HCT116 (cell line): ENCODE data around the gene OR10A2. TPM values are rescaled to one million over a fixed set of nuclear protein-coding genes. Genes with fewer than 3 reads are reported as not detected.

Experiments
- ATAC-seq: fragments of 200-7000 bp; cut with Tn5 transposase; 2 replicates; pipeline ENCODE4 v1.9.1; 2020; ENCODE audit warnings: mild to moderate bottlenecking, moderate library complexity
- BruUV-seq: library from RNA; stranded (reverse); fragments of 400-500 nt; replicated peaks from 2 replicates; lab custom pipeline; 2021; lab: Mats Ljungman, UMichigan
- CTCF ChIA-PET: fragments of 300-600 bp; sonication (Branson Sonifier 250); formaldehyde crosslinking; loops from one replicate; lab custom pipeline; 2021; ENCODE audit warnings: antibody characterized with exemption; lab: Charles Lee
- POLR2A ChIA-PET: fragments of 300-600, 350-600 bp; sonication (Branson Sonifier 250); formaldehyde crosslinking; loops from one replicate; lab custom pipeline; 2021; ENCODE audit warnings: antibody characterized with exemption; lab: Charles Lee
- RAD21 ChIA-PET, 2 experiments: fragments of 300-600 bp; sonication (Branson Sonifier 250); formaldehyde crosslinking; loops; one replicate each; lab custom pipeline; 2023; ENCODE audit warnings: low total read pairs in 2 of 2; ENCODE audit not compliant: uncharacterized antibody in 2 of 2, unreplicated experiment in 2 of 2, low non-redundant PET in 1 of 2; lab: Charles Lee
- DNase-seq: peaks from one replicate; pipeline ENCODE4 v3.0.0-alpha.2; 2010; ENCODE audit warnings: low read depth, low spot score
- H2AFZ ChIP-seq: fragments of 200-600 bp; shearing (Covaris generic), sonication (generic); 2 replicates; pipeline ENCODE4 v1.6.1; 2017; ENCODE audit warnings: low read depth, mixed run types, mixed read lengths, antibody characterized with exemption, low read length; ENCODE audit not compliant: poor library complexity, severe bottlenecking
- H3K27ac ChIP-seq: 2 replicates; pipeline ENCODE4 v1.5.1; 2012; ENCODE audit warnings: low read depth, low read length
- H3K27me3 ChIP-seq: fragments of 200-600 bp; sonication (generic); 2 replicates; pipeline ENCODE4 v1.6.1; 2016; ENCODE audit warnings: mixed run types, low read length, mixed read lengths; ENCODE audit not compliant: insufficient read depth
- H3K36me3 ChIP-seq, 2 experiments: fragments of 200-500 bp in 1 of 2; fragments of 200-600 bp in 1 of 2; sonication (Bioruptor generic) in 1 of 2; sonication (generic) in 1 of 2; 2 replicates each; pipeline versions ENCODE4 v1.5.1 to v1.6.1; 2014 to 2016; ENCODE audit warnings: low read length in 2 of 2, inconsistent platforms in 1 of 2, mixed read lengths in 1 of 2, mixed run types in 1 of 2; ENCODE audit not compliant: insufficient read depth in 2 of 2, control insufficient read depth in 1 of 2
- H3K4me1 ChIP-seq, 2 experiments: fragments of 200-600 bp in 1 of 2; sonication (generic) in 1 of 2; 2 replicates each; pipeline versions ENCODE4 v1.5.1 to v1.6.1; 2012 to 2017; ENCODE audit warnings: low read length in 2 of 2, inconsistent platforms in 1 of 2, mild to moderate bottlenecking in 1 of 2, mixed read lengths in 1 of 2, mixed run types in 1 of 2, moderate library complexity in 1 of 2; ENCODE audit not compliant: insufficient read depth in 2 of 2, control insufficient read depth in 1 of 2
- H3K4me2 ChIP-seq: fragments of 200-600 bp; sonication (generic); 2 replicates; pipeline ENCODE4 v1.6.1; 2017; ENCODE audit warnings: mixed run types, low read length, mixed read lengths
- H3K4me3 ChIP-seq, 2 experiments: fragments of 200-600 bp in 1 of 2; sonication (generic) in 1 of 2; replicated peaks in 1 of 2; 2 replicates each; pipeline ENCODE4 v1.5.1; 2011 to 2016; ENCODE audit warnings: low read length in 2 of 2, control low read depth in 1 of 2, low read depth in 1 of 2, mild to moderate bottlenecking in 1 of 2, mixed read lengths in 1 of 2, mixed run types in 1 of 2
- H3K79me2 ChIP-seq: fragments of 200-600 bp; sonication (generic); 2 replicates; pipeline ENCODE4 v1.6.1; 2017; ENCODE audit warnings: mild to moderate bottlenecking, mixed run types, low read length, moderate library complexity, mixed read lengths; ENCODE audit not compliant: insufficient read depth
- H3K9ac ChIP-seq: fragments of 200-600 bp; sonication (generic); 2 replicates; pipeline ENCODE4 v1.6.1; 2016; ENCODE audit warnings: low read length, mixed read lengths
- H3K9me2 ChIP-seq: fragments of 200-600 bp; sonication (generic), shearing (Covaris generic); 2 replicates; pipeline ENCODE4 v1.6.1; 2017; ENCODE audit warnings: mixed run types, mild to moderate bottlenecking, moderate library complexity; ENCODE audit not compliant: insufficient read depth
- H3K9me3 ChIP-seq, 2 experiments: fragments of 200-500 bp in 1 of 2; fragments of 200-600 bp in 1 of 2; sonication (Bioruptor generic) in 1 of 2; sonication (generic) in 1 of 2; 2 replicates each; pipeline ENCODE4 v1.6.1; 2014 to 2017; ENCODE audit warnings: low read length in 2 of 2, mixed read lengths in 2 of 2, inconsistent platforms in 1 of 2, low read depth in 1 of 2, mild to moderate bottlenecking in 1 of 2, mixed run types in 1 of 2, moderate library complexity in 1 of 2; ENCODE audit not compliant: control insufficient read depth in 1 of 2, insufficient read depth in 1 of 2
- H4K20me1 ChIP-seq: fragments of 200-600 bp; sonication (generic), shearing (Covaris generic); 2 replicates; pipeline ENCODE4 v1.6.1; 2017; ENCODE audit warnings: mixed run types, mild to moderate bottlenecking, moderate library complexity; ENCODE audit not compliant: insufficient read depth
- CEBPB ChIP-seq: IDR thresholded peaks from 2 replicates; pipeline ENCODE4 v1.6.1; 2012; ENCODE audit warnings: low read depth
- ELF1 ChIP-seq: IDR thresholded peaks from 2 replicates; pipeline ENCODE4 v1.6.1; 2012; ENCODE audit warnings: low read depth, borderline replicate concordance
- EZH2phosphoT487 ChIP-seq: fragments of 200-600 bp; IDR thresholded peaks from 2 replicates; pipeline ENCODE4 v1.6.1; 2018; ENCODE audit warnings: antibody characterized with exemption, borderline replicate concordance
- POLR2A ChIP-seq: IDR thresholded peaks from 2 replicates; pipeline ENCODE4 v1.7.0; 2011; ENCODE audit warnings: borderline replicate concordance; ENCODE audit not compliant: insufficient read depth, insufficient read length; ENCODE audit errors: extremely low read depth
- SP1 ChIP-seq: IDR thresholded peaks from 2 replicates; pipeline ENCODE4 v1.6.1; 2012; ENCODE audit warnings: low read depth
- YY1 ChIP-seq: IDR thresholded peaks from 2 replicates; pipeline ENCODE4 v1.6.1; 2011; ENCODE audit warnings: low read length, low read depth, moderate library complexity, mild to moderate bottlenecking; ENCODE audit not compliant: insufficient replicate concordance; ENCODE audit errors: extremely low read depth
- intact Hi-C: fragments of 100-400 bp; cut with micrococcal nuclease; formaldehyde crosslinking; loops from 2 replicates; pipeline ENCODE4 v1.10.0; 2022
- total RNA-seq: library from RNA; stranded (reverse); gene quantifications from one replicate; pipeline ENCODE4 v1.2.1, GENCODE V29; 2021; ENCODE audit not compliant: unreplicated experiment
- TF ChIP-seq, protein P1 (sequence below): IDR thresholded peaks from 2 replicates; pipeline ENCODE4 v1.6.1; 2011; ENCODE audit warnings: mild to moderate bottlenecking, low read length, moderate library complexity; ENCODE audit not compliant: insufficient replicate concordance; ENCODE audit errors: extremely low read depth
- TF ChIP-seq, protein P2 (sequence below): IDR thresholded peaks from 2 replicates; pipeline ENCODE4 v1.6.1; 2012

The OR10A2 gene
- total RNA-seq, 1 experiment from 2014 or later = not detected

DNA sequence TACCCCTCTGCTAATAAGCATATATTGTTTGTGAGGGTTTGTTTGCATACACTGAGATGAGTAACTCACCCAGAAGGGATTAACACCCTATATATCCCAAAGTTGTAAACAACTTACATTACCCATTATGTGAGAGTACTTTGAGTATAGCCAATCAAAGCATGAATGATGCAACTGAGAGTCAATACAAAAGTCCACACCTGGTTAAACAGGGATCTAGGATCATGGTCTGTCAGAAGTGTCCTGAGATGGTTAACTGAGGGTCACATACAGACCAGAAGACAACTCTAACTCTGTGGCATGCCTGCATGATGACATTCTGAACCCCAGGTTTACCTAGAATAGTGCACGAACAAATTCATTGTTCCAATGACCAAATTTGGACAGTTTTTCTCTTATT, 34.8 kb upstream of the OR10A2 start:
- Histone ChIP-seq H3K79me2 (no peaks in the 10 kb centered on the region), H3K9me2 (no peaks in the 10 kb centered on the region), H3K27me3 (peaks cover 16% of the 10 kb centered on the region; the same call in 1 of the 2 replicates), H3K9me3 (no peaks in the 10 kb centered on the region), H3K4me3 (no peak overlapping the region), H3K4me1 (no peaks in the 10 kb centered on the region), H3K4me2 (no peak overlapping the region), H3K36me3 (no peaks in the 10 kb centered on the region), H3K27ac (no peak overlapping the region), H4K20me1 (no peaks in the 10 kb centered on the region), H3K9ac (no peak overlapping the region)
- ChIA-PET CTCF (no interaction called here), RAD21 (no interaction called here), POLR2A (no interaction called here)
- ATAC-seq = no peak
- DNase-seq = no peak
- BruUV-seq = no TSS peak
- intact Hi-C loops = no loop called here
- TF ChIP-seq ELF1 (no peak), CEBPB (peak; percentile 66)
- TF ChIP-seq, all 23 proteins: peak for 1
- no peak overlapping the region for H2AFZ ChIP-seq

DNA sequence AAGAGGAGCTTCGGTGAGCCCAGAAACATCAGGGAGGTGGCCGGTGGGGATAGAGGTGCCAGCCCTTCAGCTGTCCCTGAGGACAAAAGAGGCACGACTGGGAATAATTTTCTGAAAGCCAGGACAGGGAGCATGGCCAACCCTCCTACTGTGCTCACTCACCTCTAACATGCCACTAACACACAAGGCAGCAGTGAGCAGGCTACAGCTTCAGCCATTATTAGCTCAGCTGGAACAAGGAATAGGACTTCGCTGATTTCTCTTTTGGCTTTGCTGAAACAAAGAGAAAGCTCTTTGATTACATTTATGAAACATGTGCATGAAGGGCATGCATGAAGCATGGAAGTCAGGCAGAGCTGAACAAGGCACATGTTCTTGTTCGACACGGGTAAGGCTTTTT, 29.5 kb upstream of the OR10A2 start:
- no peak overlapping the region for H3K4me2 ChIP-seq
- POLR2A ChIA-PET = no interaction called here
- no peaks in the 10 kb centered on the region for H3K9me3 ChIP-seq
- H2AFZ ChIP-seq = no peak overlapping the region
- H3K36me3 ChIP-seq = no peaks in the 10 kb centered on the region
- no TSS peak for BruUV-seq
- H3K4me3 ChIP-seq = no peak overlapping the region
- H4K20me1 ChIP-seq = no peaks in the 10 kb centered on the region
- ATAC-seq (no peak), DNase-seq (no peak)
- H3K27ac ChIP-seq = no peak overlapping the region
- H3K27me3 ChIP-seq = peaks cover 22% of the 10 kb centered on the region; the same call in 1 of the 2 replicates
- intact Hi-C loops = no loop called here
- CTCF ChIA-PET = interaction anchor here (1.2 to 2.7 kb wide), 2 partner anchors 19 to 21 kb away, joined by 3 to 9 read pairs; no protein-coding TSS in a partner anchor
- H3K9ac ChIP-seq = no peak overlapping the region
- no peaks in the 10 kb centered on the region for H3K79me2 ChIP-seq
- TF ChIP-seq, protein P1, sequence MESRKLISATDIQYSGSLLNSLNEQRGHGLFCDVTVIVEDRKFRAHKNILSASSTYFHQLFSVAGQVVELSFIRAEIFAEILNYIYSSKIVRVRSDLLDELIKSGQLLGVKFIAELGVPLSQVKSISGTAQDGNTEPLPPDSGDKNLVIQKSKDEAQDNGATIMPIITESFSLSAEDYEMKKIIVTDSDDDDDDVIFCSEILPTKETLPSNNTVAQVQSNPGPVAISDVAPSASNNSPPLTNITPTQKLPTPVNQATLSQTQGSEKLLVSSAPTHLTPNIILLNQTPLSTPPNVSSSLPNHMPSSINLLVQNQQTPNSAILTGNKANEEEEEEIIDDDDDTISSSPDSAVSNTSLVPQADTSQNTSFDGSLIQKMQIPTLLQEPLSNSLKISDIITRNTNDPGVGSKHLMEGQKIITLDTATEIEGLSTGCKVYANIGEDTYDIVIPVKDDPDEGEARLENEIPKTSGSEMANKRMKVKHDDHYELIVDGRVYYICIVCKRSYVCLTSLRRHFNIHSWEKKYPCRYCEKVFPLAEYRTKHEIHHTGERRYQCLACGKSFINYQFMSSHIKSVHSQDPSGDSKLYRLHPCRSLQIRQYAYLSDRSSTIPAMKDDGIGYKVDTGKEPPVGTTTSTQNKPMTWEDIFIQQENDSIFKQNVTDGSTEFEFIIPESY = no peak
- no peak for TF ChIP-seq SP1
- no peak for TF ChIP-seq POLR2A
- TF ChIP-seq, protein P2, sequence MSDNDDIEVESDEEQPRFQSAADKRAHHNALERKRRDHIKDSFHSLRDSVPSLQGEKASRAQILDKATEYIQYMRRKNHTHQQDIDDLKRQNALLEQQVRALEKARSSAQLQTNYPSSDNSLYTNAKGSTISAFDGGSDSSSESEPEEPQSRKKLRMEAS = no peak
- no peak for TF ChIP-seq YY1
- no peak for TF ChIP-seq EZH2phosphoT487
- H3K4me1 ChIP-seq = no peaks in the 10 kb centered on the region
- RAD21 ChIA-PET = no interaction called here
- no peaks in the 10 kb centered on the region for H3K9me2 ChIP-seq
